ENCODE results near the gene KIR3DL3.
"Not testable (repeated sequence)": the region's sequence is repeated elsewhere in the genome, so short reads cannot be mapped to it uniquely, and the experiment has no call there.

Gene KIR3DL3

DNA sequence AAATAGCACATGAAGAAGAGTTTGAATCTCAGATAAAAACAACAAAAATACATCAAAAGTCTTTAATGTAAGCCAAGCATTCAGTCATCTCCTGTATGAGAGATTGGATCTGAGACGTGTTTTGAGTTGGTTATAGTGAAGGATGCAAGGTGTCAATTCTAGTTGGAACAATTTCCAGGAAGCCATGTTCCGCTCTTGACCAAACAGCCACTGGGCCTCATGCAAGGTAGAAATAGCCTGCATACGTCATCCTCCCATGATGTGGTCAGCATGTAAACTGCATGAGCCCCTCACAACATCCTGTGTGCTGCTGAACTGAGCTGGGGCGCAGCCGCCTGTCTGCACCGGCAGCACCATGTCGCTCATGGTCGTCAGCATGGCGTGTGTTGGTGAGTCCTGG, at the start of gene KIR3DL3:
Gene KIR3DL3 (plus strand): TSS at position 301 of the 400 bp plus-strand sequence. CDS start 55 bp downstream, at position 356.
- POLR2A ChIA-PET: no interaction called here
- CTCF ChIA-PET: no interaction called here
- no peak for TF ChIP-seq CTCF (IDR thresholded peaks at IDR 0.05; ENCODE audit: insufficient read depth, low read length, missing control alignments)
- no peak for DNase-seq (ENCODE audit: low read depth, low spot score)
- no peak within 1 kb of the TSS for H3K4me3 ChIP-seq (ENCODE audit: low read depth, low read length)

- TF ChIP-seq CTCF (IDR thresholded peaks at IDR 0.05; ENCODE audit: insufficient read depth, low read length, missing control alignments): peak; percentile 53
- CTCF ChIA-PET: interaction anchor here (0.7 to 5.3 kb wide), 6 partner anchors 18 to 198 kb away, joined by 3 to 28 read pairs (median 6); no protein-coding TSS in a partner anchor
- POLR2A ChIA-PET; DNase-seq (ENCODE audit: low read depth, low spot score); H3K4me3 ChIP-seq (ENCODE audit: low read depth, low read length): not testable (repeated sequence)
Measured at GRCh38 chr19:54676210-54676834, 47.9 kb upstream of the KIR3DL3 start.

- no peak for TF ChIP-seq CTCF (IDR thresholded peaks at IDR 0.05; ENCODE audit: insufficient read depth, low read length, missing control alignments)
- POLR2A ChIA-PET: no interaction called here
- CTCF ChIA-PET: interaction anchor here (0.7 to 1.6 kb wide), 5 partner anchors 192 to 1125 kb away, joined by 3 to 6 read pairs (median 5); no protein-coding TSS in a partner anchor
- DNase-seq (ENCODE audit: low read depth, low spot score): no peak
- H3K4me3 ChIP-seq (ENCODE audit: low read depth, low read length): no peak overlapping the region
Measured at GRCh38 chr19:54677217-54677616, 47.0 kb upstream of the KIR3DL3 start.

DNA sequence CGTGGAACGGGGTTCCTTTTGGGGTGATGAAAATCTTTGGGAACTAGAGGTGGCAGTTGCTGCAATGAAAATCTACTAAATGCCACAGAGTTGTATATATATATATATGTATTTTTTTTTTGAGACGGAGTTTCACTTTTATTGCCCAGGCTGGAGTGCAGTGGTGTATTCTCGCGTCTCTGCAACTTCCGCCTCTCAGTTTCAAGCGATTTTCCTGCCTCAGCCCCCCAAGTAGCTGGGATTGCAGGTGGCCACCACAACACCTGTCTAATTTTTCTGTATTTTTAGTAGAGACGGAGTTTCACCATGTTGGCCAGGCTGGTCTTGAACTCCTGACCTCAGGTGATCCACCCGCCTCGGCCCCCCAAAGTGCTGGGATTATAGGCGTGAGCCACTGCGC, 42.6 kb upstream of the KIR3DL3 start:
- DNase-seq (ENCODE audit: low read depth, low spot score); POLR2A ChIA-PET; CTCF ChIA-PET; H3K4me3 ChIP-seq (ENCODE audit: low read depth, low read length): not testable (repeated sequence)

GRCh38 chr19:54682306-54682856, 41.9 kb upstream of the KIR3DL3 start:
- no peak for DNase-seq (ENCODE audit: low read depth, low spot score)
- TF ChIP-seq CTCF (IDR thresholded peaks at IDR 0.05; ENCODE audit: insufficient read depth, low read length, missing control alignments): no peak
- CTCF ChIA-PET: no interaction called here
- H3K4me3 ChIP-seq (ENCODE audit: low read depth, low read length): no peak overlapping the region
- POLR2A ChIA-PET: no interaction called here

GRCh38 chr19:54684527-54684926, 39.7 kb upstream of the KIR3DL3 start:
- no peak for TF ChIP-seq CTCF (IDR thresholded peaks at IDR 0.05; ENCODE audit: insufficient read depth, low read length, missing control alignments)
- DNase-seq (ENCODE audit: low read depth, low spot score): no peak
- ChIA-PET CTCF (interaction anchor here (0.6 kb wide), 1 partner anchor 9 kb away, joined by 3 read pairs; no protein-coding TSS in a partner anchor), POLR2A (no interaction called here)
- no peak overlapping the region for H3K4me3 ChIP-seq (ENCODE audit: low read depth, low read length)
